ENCODE measurements around the gene KCNK4. TPM values are rescaled to one million over a fixed set of nuclear protein-coding genes. Genes with fewer than 3 reads are reported as not detected.

Gene KCNK4
- total and polyA plus RNA-seq, 2 of the 13 experiments (the other 11 are each of a cell fraction or from before 2014, with no cell fraction given) = not detected

- TF ChIP-seq, protein P1, sequence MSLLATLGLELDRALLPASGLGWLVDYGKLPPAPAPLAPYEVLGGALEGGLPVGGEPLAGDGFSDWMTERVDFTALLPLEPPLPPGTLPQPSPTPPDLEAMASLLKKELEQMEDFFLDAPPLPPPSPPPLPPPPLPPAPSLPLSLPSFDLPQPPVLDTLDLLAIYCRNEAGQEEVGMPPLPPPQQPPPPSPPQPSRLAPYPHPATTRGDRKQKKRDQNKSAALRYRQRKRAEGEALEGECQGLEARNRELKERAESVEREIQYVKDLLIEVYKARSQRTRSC (CRISPR knock-in tag; IDR thresholded peaks at IDR 0.05; ENCODE audit: low read depth) = no peak
- TF ChIP-seq, protein P2, sequence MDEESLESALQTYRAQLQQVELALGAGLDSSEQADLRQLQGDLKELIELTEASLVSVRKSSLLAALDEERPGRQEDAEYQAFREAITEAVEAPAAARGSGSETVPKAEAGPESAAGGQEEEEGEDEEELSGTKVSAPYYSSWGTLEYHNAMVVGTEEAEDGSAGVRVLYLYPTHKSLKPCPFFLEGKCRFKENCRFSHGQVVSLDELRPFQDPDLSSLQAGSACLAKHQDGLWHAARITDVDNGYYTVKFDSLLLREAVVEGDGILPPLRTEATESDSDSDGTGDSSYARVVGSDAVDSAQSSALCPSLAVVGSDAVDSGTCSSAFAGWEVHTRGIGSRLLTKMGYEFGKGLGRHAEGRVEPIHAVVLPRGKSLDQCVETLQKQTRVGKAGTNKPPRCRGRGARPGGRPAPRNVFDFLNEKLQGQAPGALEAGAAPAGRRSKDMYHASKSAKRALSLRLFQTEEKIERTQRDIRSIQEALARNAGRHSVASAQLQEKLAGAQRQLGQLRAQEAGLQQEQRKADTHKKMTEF (CRISPR knock-in tag; IDR thresholded peaks at IDR 0.05) = peak; percentile 55; the same call in 1 of the 2 replicates
- TF ChIP-seq PHF8 (CRISPR knock-in tag; IDR thresholded peaks at IDR 0.05) (peak; percentile 41; the same call in 1 of the 2 replicates), ZNF792 (CRISPR knock-in tag; IDR thresholded peaks at IDR 0.05) (peak; percentile 75), POLR2A (IDR thresholded peaks at IDR 0.05; ENCODE audit: insufficient read depth in 1 of 2, low read depth in 2 of 2, low read length in 2 of 2) (peak in 1 of 2 experiments; percentile 67; a peak in 2 of 4 replicates), TAF1 (CRISPR knock-in tag; IDR thresholded peaks at IDR 0.05) (peak; percentile 63; the same call in 1 of the 2 replicates), ZNF598 (CRISPR knock-in tag; IDR thresholded peaks at IDR 0.05; ENCODE audit: borderline replicate concordance) (0 out of 2 replicates have a peak, but pooled peaks have one; percentile 35), THAP11 (CRISPR knock-in tag; IDR thresholded peaks at IDR 0.05) (peak; percentile 66), RXRB (CRISPR knock-in tag; IDR thresholded peaks at IDR 0.05; ENCODE audit: borderline replicate concordance) (peak; percentile 97), ZNF7 (CRISPR knock-in tag; IDR thresholded peaks at IDR 0.05) (no peak), DR1 (CRISPR knock-in tag; IDR thresholded peaks at IDR 0.05) (peak; percentile 53; the same call in 1 of the 2 replicates), ETV6 (CRISPR knock-in tag; conservative IDR thresholded peaks at IDR 0.05) (no peak), IRX3 (CRISPR knock-in tag; IDR thresholded peaks at IDR 0.05; ENCODE audit: borderline replicate concordance, low read depth) (no peak), ZNF446 (CRISPR knock-in tag; IDR thresholded peaks at IDR 0.05) (0 out of 2 replicates have a peak, but pooled peaks have one; percentile 27), HBP1 (CRISPR knock-in tag; IDR thresholded peaks at IDR 0.05; ENCODE audit: low read depth) (0 out of 2 replicates have a peak, but pooled peaks have one; percentile 57), ZNF724P (CRISPR knock-in tag; IDR thresholded peaks at IDR 0.05; ENCODE audit: borderline replicate concordance) (peak; percentile 78; the same call in 1 of the 2 replicates), POLR2G (IDR thresholded peaks at IDR 0.05; ENCODE audit: low read depth, low read length) (peak; percentile 81), THRA (CRISPR knock-in tag; IDR thresholded peaks at IDR 0.05; ENCODE audit: borderline replicate concordance) (0 out of 2 replicates have a peak, but pooled peaks have one; percentile 19), FLYWCH1 (CRISPR knock-in tag; IDR thresholded peaks at IDR 0.05) (no peak)
- TF ChIP-seq, protein P3, sequence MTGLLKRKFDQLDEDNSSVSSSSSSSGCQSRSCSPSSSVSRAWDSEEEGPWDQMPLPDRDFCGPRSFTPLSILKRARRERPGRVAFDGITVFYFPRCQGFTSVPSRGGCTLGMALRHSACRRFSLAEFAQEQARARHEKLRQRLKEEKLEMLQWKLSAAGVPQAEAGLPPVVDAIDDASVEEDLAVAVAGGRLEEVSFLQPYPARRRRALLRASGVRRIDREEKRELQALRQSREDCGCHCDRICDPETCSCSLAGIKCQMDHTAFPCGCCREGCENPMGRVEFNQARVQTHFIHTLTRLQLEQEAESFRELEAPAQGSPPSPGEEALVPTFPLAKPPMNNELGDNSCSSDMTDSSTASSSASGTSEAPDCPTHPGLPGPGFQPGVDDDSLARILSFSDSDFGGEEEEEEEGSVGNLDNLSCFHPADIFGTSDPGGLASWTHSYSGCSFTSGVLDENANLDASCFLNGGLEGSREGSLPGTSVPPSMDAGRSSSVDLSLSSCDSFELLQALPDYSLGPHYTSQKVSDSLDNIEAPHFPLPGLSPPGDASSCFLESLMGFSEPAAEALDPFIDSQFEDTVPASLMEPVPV (CRISPR knock-in tag; IDR thresholded peaks at IDR 0.05) = 0 out of 2 replicates have a peak, but pooled peaks have one; percentile 35
- TF ChIP-seq, protein P4, sequence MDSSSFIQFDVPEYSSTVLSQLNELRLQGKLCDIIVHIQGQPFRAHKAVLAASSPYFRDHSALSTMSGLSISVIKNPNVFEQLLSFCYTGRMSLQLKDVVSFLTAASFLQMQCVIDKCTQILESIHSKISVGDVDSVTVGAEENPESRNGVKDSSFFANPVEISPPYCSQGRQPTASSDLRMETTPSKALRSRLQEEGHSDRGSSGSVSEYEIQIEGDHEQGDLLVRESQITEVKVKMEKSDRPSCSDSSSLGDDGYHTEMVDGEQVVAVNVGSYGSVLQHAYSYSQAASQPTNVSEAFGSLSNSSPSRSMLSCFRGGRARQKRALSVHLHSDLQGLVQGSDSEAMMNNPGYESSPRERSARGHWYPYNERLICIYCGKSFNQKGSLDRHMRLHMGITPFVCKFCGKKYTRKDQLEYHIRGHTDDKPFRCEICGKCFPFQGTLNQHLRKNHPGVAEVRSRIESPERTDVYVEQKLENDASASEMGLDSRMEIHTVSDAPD (CRISPR knock-in tag; IDR thresholded peaks at IDR 0.05) = no peak
Measured at GRCh38 chr11:64305691-64306562, 14.8 kb downstream of the KCNK4 start (continued).

All from HepG2 (cell line).